NCI-H146 treated with DMSO at 0.1 percent for 48 hours (cell line): Measurements from ENCODE around the gene IPO9.

Source experiments
- DNase-seq: peaks from one replicate; lab custom pipeline; 2025; ENCODE audit not compliant: unreplicated experiment; lab: John Stamatoyannopoulos, UW

The IPO9 gene

DNA sequence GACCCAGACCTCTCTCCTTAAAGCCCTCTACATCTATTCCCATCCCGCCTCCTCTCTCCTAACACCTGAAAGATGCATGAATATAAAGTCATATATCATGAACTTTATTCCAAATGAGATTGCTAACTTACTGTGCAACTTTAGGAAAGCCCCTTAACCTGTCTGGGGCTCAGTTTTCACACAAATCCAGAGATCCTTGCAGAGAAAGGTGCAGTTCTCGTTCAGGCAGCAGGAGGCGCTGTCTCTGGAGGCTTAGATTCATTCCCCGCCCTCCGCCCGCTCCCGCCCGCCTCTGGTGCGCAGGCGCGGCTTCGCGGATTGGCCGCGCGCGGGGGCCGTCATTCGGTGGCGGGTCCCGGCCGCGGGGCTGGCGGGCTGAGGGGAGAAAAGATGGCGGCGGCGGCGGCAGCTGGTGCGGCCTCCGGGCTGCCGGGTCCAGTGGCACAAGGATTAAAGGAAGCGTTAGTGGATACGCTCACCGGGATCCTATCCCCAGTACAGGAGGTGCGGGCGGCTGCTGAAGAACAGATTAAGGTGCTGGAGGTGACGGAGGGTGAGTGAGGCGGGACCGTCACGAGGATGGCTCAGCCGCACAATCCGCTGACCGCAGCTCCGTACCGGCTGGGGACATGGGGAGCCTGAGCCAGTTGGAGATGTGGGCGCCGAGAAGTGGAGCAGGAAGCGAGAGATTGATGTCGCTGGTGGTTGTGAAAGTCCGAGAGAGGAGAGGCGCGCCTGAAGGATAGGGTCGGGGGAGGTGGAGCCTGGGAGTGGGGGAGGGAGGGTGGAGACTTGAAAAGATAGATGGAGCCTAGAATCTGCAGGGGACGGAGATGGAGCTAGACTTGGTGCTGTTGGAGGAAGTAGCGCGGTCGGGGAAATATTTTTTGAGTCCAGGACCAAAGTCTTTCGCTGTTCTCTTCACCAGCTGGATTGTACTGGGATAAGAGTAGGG is at the start of gene IPO9:
Gene IPO9, plus strand, starts transcription at position 338 of the 955 bp plus-strand sequence. Its CDS starts 53 bp downstream, at position 391.
- peak; percentile 80 for DNase-seq

GRCh38 chr1:201779351-201779880 is 49.5 kb upstream of the IPO9 start:
- no peak for DNase-seq

DNA sequence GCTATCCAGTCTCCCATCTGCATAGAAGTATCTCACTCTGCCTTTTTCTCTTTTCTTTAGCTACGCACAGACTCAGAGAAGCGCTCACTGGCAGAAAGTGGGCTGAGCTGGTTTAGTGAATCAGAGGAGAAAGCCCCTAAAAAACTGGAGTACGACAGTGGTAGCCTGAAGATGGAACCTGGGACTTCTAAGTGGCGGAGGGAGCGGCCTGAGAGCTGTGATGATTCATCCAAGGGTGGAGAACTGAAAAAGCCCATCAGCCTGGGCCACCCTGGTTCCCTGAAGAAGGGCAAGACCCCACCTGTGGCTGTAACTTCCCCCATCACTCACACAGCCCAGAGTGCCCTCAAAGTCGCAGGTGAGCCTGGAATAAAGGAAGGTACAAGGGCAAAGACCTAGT is 48.0 kb upstream of the IPO9 start:
- DNase-seq: no peak

GRCh38 chr1:201781437-201781836 is 47.5 kb upstream of the IPO9 start:
- no peak for DNase-seq

GRCh38 chr1:201782353-201782752 is 46.6 kb upstream of the IPO9 start:
- no peak for DNase-seq

GRCh38 chr1:201783058-201783457 is 45.9 kb upstream of the IPO9 start:
- DNase-seq: no peak

GRCh38 chr1:201783572-201783971 is 45.4 kb upstream of the IPO9 start:
- DNase-seq: no peak

DNA sequence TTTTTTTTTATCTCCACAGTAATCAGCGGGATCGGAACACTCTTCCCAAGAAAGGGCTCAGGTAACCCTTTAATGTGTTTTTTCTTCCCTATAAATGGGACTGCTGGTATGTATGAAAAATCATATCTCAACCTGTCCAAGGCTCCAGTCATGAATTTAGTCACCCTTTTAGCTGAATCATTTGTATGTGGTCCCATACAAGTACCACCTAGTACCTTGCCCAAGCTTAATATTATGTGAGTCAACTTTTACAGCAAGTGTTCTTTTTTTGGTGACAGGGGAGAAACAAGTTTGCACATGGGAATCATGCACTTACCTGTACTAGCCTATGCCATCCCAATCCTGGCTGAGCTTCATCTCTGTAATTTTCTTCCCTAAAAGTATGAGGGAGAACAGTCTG is 43.7 kb upstream of the IPO9 start:
- no peak for DNase-seq

DNA sequence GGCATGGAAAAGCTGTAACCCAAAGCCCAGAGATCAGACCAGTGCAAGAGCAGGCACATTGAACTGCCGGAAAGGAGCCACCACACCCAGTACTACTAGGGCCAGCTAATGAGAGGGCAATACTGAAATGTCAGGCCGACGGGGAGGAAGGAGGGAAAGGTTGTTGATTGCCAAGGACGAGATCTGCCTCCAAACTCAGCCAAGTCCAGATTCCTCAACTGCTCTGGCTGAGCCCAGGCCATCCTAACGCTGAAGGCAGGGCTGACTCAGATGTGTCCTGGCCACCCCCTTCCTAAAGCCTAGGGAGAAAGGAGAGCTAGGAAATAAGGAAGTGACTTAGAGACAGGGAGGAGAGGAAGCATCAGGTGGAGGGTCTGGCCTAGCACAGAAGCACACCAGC is 42.1 kb upstream of the IPO9 start:
- DNase-seq: no peak

GRCh38 chr1:201788296-201788695 is 40.7 kb upstream of the IPO9 start:
- no peak for DNase-seq

DNA sequence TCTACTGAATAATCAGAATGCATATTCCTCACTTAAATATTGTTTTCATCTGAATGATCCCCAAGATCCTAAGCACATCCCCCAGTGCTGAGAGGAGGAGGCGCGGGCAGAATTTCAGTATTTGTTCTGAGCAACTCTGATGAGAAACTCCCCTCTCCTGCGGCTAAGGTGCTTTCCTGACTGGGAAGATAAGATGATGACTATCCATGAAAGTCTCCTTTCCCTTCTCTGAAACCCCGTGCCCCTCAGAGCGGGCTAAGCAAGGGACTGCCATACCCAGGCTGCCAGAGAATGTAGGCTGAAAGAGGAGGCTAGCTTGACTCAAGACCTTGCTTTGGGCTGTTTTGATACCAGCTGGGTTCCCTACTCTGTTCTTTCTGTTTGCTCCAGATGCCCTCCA is 39.7 kb upstream of the IPO9 start:
- DNase-seq: no peak

GRCh38 chr1:201790261-201790660 is 38.7 kb upstream of the IPO9 start:
- DNase-seq: no peak

GRCh38 chr1:201791051-201791778 is 37.7 kb upstream of the IPO9 start:
- no peak for DNase-seq

GRCh38 chr1:201791779-201792173 is 37.2 kb upstream of the IPO9 start:
- DNase-seq: no peak

DNA sequence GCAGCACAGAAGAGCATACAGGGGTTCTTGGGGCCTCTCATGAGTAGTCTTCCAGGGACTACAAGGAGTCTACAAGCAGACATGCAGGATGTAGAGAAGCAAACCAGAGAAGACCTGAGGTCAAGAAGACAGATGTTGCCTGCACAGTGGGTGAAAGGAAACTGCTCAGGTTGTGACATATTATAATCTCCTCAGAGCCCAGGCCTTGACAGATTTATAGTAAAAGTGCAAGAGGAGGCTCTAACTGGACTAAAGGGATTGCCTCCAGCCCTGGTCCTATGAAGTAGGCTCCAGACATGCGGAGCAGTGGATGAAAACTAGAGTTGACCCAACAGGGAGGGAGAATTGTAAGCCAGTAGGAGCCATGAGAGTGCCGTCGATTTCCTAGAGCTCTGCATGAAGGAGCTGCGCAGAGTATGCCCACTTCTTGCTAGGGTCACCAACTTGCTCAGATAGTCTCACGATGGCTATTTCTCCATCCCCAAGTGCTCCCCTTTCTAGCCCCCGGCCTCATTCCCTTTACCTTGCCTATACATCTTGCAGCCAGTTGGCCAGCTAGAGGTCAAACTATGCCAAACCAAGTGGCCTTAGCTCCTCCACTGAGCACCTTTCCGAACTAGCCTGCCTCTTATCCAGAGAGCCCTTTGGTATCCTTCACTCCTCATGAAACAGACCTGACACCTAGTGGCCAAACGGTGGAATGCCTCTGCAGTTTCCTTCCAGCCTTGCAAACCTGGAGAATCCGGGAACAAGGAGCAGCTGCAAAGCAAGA is 36.2 kb upstream of the IPO9 start:
- peak; percentile 42 for DNase-seq

- DNase-seq: no peak
These were observed 35.5 kb upstream of the IPO9 start for GRCh38 chr1:201793306-201793925.

GRCh38 chr1:201795066-201795465 is 33.9 kb upstream of the IPO9 start:
- DNase-seq: no peak

GRCh38 chr1:201800246-201800645 is 28.7 kb upstream of the IPO9 start:
- no peak for DNase-seq

GRCh38 chr1:201806801-201807200 is 22.2 kb upstream of the IPO9 start:
- no peak for DNase-seq

DNA sequence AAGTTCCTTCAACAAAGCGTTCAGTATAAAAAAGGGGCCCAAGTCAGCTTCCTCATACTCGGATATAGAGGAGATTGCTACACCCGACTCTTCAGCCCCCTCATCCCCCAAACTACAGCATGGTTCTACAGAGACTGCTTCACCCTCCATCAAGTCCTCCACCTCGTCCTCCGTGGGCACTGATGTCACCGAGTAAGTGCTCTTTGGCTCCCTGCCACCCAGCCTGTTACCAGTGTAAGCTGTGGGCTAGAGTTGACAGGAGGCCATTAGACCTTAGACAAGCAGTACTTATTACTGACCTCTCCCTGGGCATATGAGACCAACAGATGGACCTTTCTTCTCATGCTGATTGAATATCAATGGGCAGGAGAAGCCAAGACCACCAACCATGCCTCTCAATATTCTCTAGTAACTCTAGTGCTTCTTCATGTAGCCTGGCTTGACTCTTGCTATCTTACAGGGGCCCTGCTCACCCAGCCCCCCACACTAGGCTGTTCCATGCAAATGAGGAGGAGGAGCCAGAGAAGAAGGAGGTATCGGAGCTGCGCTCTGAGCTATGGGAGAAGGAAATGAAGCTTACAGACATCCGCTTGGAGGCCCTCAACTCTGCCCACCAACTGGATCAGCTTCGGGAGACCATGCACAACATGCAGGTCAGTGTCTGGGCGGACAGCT is 20.9 kb upstream of the IPO9 start:
- no peak for DNase-seq
